Ovary (tissue), 9 donors: ENCODE results near the gene ZNF566. TPM values are rescaled to one million over a fixed set of nuclear protein-coding genes. Genes with fewer than 3 reads are reported as not detected.

Source experiments
- DNase-seq, 5 donors: peaks; one replicate each; pipeline ENCODE4 v3.0.0-alpha.2; 2019 to 2020
- H3K27ac ChIP-seq, 2 donors: fragments of 200-600 bp; one replicate each; pipeline versions ENCODE4 v1.5.1 to v1.8.0; 2019 to 2022
- H3K27me3 ChIP-seq: fragments of 200-600 bp; one replicate; pipeline ENCODE4 v1.8.0; 2022
- H3K36me3 ChIP-seq: fragments of 200-600 bp; sonication (generic); one replicate; pipeline ENCODE4 v1.5.1; 2019
- H3K4me1 ChIP-seq: one replicate; pipeline ENCODE4 v1.8.1; 2013; ENCODE audit warnings: mild to moderate bottlenecking, moderate library complexity; ENCODE audit not compliant: insufficient read depth
- H3K4me3 ChIP-seq: fragments of 200-600 bp; sonication (generic); one replicate; pipeline ENCODE4 v1.5.1; 2017
- H3K9me3 ChIP-seq, 2 donors: fragments of 200-600 bp in 1 of 2; sonication (generic) in 1 of 2; one replicate each; pipeline versions ENCODE4 v1.5.1 to v1.8.1; 2013 to 2019; ENCODE audit warnings: mild to moderate bottlenecking in 1 of 2, moderate library complexity in 1 of 2
- CTCF ChIP-seq, 3 donors: fragments of 450-650 bp in 2 of 3; fragments of 200-600 bp in 1 of 3; IDR thresholded peaks; one replicate each; pipeline versions ENCODE4 v1.5.1 to v1.8.0; 2016 to 2022; ENCODE audit warnings: antibody characterized with exemption in 3 of 3, mild to moderate bottlenecking in 1 of 3
- EP300 ChIP-seq: sonication (generic); formaldehyde crosslinking; IDR thresholded peaks from one replicate; pipeline ENCODE4 v1.6.1; 2017; ENCODE audit warnings: antibody characterized with exemption
- POLR2A ChIP-seq: fragments of 450-650 bp; IDR thresholded peaks from one replicate; pipeline ENCODE4 v1.6.1; 2017; ENCODE audit warnings: antibody characterized with exemption, mild to moderate bottlenecking, moderate library complexity
- WGBS, 3 donors: extraction: QIAGEN DNeasy Blood & Tissue Kit in 1 of 3; methylation state at CpG; one replicate each; pipeline versions ENCODE4 v1.1.5 to v1.1.7; 2013 to 2017; 5-methylcytosine and 5-hydroxymethylcytosine counted together
- intact Hi-C, 4 donors: fragments of 100-400 bp; cut with DNase I; formaldehyde crosslinking; loops; one replicate each; pipeline versions ENCODE4 v1.11.0 to v1.15.1; 2022 to 2023
- polyA plus RNA-seq, 2 donors: library from polyadenylated mRNA; stranded (reverse); fragments of 200-250 nt in 1 of 2; fragments of 350-450 nt in 1 of 2; fragmentation: Illumina TruSeq in 1 of 2; extraction: RNeasy Lipid Tissue Mini Kit (QIAGEN cat#74804) in 1 of 2; gene quantifications; one replicate each; pipeline ENCODE4 v1.2.3, GENCODE V29; 2013 to 2014
- total RNA-seq, 7 donors: library from RNA; depleted of rRNA in 2 of 7; stranded (reverse); fragments of >200 nt in 2 of 7; fragmentation: NEBNext Ultra II Directional in 3 of 7; extraction: Animal tissue kit (Norgen Biotek cat#: 25700) in 3 of 7; gene quantifications; one replicate each; pipeline versions ENCODE4 v1.1.0 to v1.2.4, GENCODE V29; 2016 to 2023
- donor health status: DM: no; HTN: no; CAD: no; lungs with moderate emphysema.
- donor health status: DM: no; HTN: no; CAD: no.
- donor health status: Bipolar disorder and iron deficiency.
- donor health status: DM: yes; HTN: yes; CAD: no.
- donor health status: DM: no; HTN: no; CAD: no.
- donor health status: DM: yes; HTN: yes; CAD: no.

The ZNF566 gene
- total and polyA plus RNA-seq, 9 donors: 6.1 to 22.0 (median 15.7) TPM

GRCh38 chr19:36404498-36404897 lies 84.9 kb downstream of the ZNF566 start:
- intact Hi-C loops: no loop called here
- H3K4me3 ChIP-seq: no peak overlapping the region

GRCh38 chr19:36401475-36401874 lies 87.9 kb downstream of the ZNF566 start:
- H3K27ac ChIP-seq: no peak overlapping the region
- no peaks in the 10 kb centered on the region for H3K27me3 ChIP-seq
- TF ChIP-seq POLR2A: no peak
- no peak for TF ChIP-seq CTCF (IDR thresholded peaks at IDR 0.05)
- no peak for TF ChIP-seq EP300
- intact Hi-C loops: no loop called here
- H3K36me3 ChIP-seq: no peaks in the 10 kb centered on the region
- no peak overlapping the region for H3K4me3 ChIP-seq
- DNase-seq: no peak
- peaks cover 0 to 43% of the 10 kb centered on the region in 2 donors for H3K9me3 ChIP-seq
- WGBS, 3 donors: 96 to 99% (median 98%) methylated on average over 7 of the region's 7 CpGs
- no peaks in the 10 kb centered on the region for H3K4me1 ChIP-seq

More at GRCh38 chr19:36404498-36404897, 84.9 kb downstream of the ZNF566 start:
- H3K9me3 ChIP-seq: peaks cover 0 to 37% of the 10 kb centered on the region in 2 donors
- no peaks in the 10 kb centered on the region for H3K36me3 ChIP-seq
- H3K4me1 ChIP-seq: no peaks in the 10 kb centered on the region
- no peaks in the 10 kb centered on the region for H3K27me3 ChIP-seq
- TF ChIP-seq CTCF (IDR thresholded peaks at IDR 0.05) (no peak), POLR2A (no peak), EP300 (no peak)
- H3K27ac ChIP-seq: no peak overlapping the region
- 95 to 98% (median 95%) methylated on average over 3 of the region's 3 CpGs for WGBS, 3 donors
- DNase-seq: no peak

- Histone ChIP-seq H3K27ac (no peak overlapping the region), H3K27me3 (no peaks in the 10 kb centered on the region), H3K4me1 (no peaks in the 10 kb centered on the region), H3K4me3 (no peak overlapping the region), H3K36me3 (peaks cover 7% of the 10 kb centered on the region), H3K9me3 (peaks cover 7 to 60% of the 10 kb centered on the region in 2 donors)
- WGBS, 3 donors: 93 to 98% (median 98%) methylated on average over 3 of the region's 3 CpGs
- TF ChIP-seq POLR2A: no peak
- no peak for TF ChIP-seq CTCF (IDR thresholded peaks at IDR 0.05)
- TF ChIP-seq EP300: no peak
- intact Hi-C loops: no loop called here
- no peak for DNase-seq
Observed at GRCh38 chr19:36398571-36398970, 90.8 kb downstream of the ZNF566 start.

Other genes starting within 250 kb of the ZNF566 start
- gene ZFP14, start 110.4 kb downstream of the ZNF566 start, total RNA-seq: 10 to 100 TPM in 1 of 7 donors, 1 to 10 TPM in 6; 4.7 to 10.5 (median 7.0) TPM
- 1 to 10 TPM; 3.1 to 5.9 TPM for gene ZFP14, start 110.4 kb downstream of the ZNF566 start, polyA plus RNA-seq
- gene ZFP82, start 70.9 kb downstream of the ZNF566 start, total RNA-seq: 10 to 100 TPM in 3 of 7 donors, 1 to 10 TPM in 4; 4.7 to 16.2 (median 8.3) TPM
- 1 to 10 TPM; 5.8 to 8.6 TPM for gene ZFP82, start 70.9 kb downstream of the ZNF566 start, polyA plus RNA-seq
- gene ZNF260, start 38.7 kb upstream of the ZNF566 start, total RNA-seq: 10 to 100 TPM in 6 of 7 donors, 1 to 10 TPM in 1; 9.4 to 19.0 (median 12.2) TPM
- gene ZNF260, start 38.7 kb upstream of the ZNF566 start, polyA plus RNA-seq: 1 to 10 TPM; 6.1 to 8.1 TPM
- 10 to 100 TPM; 11.7 to 24.5 (median 19.5) TPM for gene ZNF529, start 83.7 kb upstream of the ZNF566 start, total RNA-seq
- gene ZNF529, start 83.7 kb upstream of the ZNF566 start, polyA plus RNA-seq: 10 to 100 TPM in 1 of 2 donors, 1 to 10 TPM in 1; 5.8 to 11.7 TPM
- gene ZNF382, start 115.8 kb upstream of the ZNF566 start, total RNA-seq: 10 to 100 TPM in 1 of 7 donors, 1 to 10 TPM in 6; 1.9 to 10.2 (median 8.3) TPM
- gene ZNF382, start 115.8 kb upstream of the ZNF566 start, polyA plus RNA-seq: 1 to 10 TPM; 1.8 to 3.0 TPM
- gene ZNF461, start 177.3 kb upstream of the ZNF566 start, total RNA-seq: 10 to 100 TPM in 2 of 7 donors, 1 to 10 TPM in 5; 6.4 to 12.9 (median 9.1) TPM
- 1 to 10 TPM; 4.7 to 9.9 TPM for gene ZNF461, start 177.3 kb upstream of the ZNF566 start, polyA plus RNA-seq
- gene ZNF567, start 198.1 kb upstream of the ZNF566 start, total RNA-seq: 10 to 100 TPM in 2 of 7 donors, 1 to 10 TPM in 5; 7.4 to 12.6 (median 9.0) TPM
- gene ZNF567, start 198.1 kb upstream of the ZNF566 start, polyA plus RNA-seq: 1 to 10 TPM; 4.3 to 8.4 TPM